GM13976 (cell line): Measurements from ENCODE around the gene BRPF3.

Experiments
- DNase-seq: peaks from one replicate; pipeline ENCODE4 v3.0.0; 2012; ENCODE audit warnings: low spot score
- CTCF ChIP-seq: IDR thresholded peaks from 2 replicates; pipeline ENCODE4 v1.5.1; 2012; ENCODE audit warnings: borderline replicate concordance, mild to moderate bottlenecking; ENCODE audit not compliant: insufficient read depth; ENCODE audit errors: extremely low read depth, missing control alignments, control extremely low read depth
- in situ Hi-C: fragments of 300-500 bp; cut with MboI; formaldehyde crosslinking; loops from one replicate; pipeline ENCODE4 v1.12.0; 2022; ENCODE audit warnings: low sequenced_read_pairs, mixed read lengths, inconsistent platforms; ENCODE audit not compliant: unreplicated experiment

The BRPF3 gene

DNA sequence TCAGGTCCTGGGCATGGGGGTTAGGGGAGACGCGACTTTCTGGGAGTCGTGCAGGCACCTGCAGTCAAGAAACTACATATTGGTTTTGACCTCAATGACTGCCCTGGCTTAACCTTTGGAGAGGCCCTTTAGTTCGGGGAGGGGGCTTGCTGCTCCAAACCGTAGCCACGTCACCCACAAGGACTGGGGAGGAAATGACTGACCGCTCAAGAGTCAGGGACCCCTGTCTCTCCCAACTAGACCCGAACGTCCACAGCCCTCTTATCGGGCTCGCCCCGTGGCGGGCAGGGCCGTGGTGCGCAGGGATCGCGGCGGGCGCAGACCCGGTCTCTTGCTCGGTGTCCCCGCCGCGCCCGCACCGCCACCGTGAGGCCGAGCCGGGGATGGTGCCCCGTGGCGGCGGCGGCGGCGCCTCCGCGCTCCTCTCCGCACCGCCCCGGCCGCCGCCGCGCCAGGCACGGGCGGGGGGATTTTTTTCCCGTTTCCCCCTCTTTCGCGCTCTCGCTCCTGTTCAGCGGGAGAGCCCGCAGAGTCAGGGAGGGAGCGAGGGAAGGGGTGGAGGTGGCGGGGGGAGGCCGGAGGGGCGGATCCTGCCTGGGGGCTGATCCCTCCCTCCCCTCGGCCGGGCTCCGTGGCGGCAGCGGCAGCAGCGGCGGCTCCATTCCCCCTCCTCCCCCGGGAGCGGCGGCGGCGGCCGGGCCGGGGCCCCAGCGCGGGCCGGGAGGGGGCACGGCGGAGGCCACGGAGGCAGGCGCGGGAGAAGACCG lies at the start of gene BRPF3:
Gene BRPF3, plus strand, starts transcription at position 632 of the 767 bp plus-strand sequence. CDS start 3,579 bp downstream, outside the sequence.
- in situ Hi-C loops = no loop called here
- peak; percentile 83 for TF ChIP-seq CTCF
- DNase-seq = peak; percentile 88

- no peak for DNase-seq
- TF ChIP-seq CTCF = no peak
- in situ Hi-C loops = no loop called here
Observed at GRCh38 chr6:36147294-36147693, 49.2 kb upstream of the BRPF3 start.

DNA sequence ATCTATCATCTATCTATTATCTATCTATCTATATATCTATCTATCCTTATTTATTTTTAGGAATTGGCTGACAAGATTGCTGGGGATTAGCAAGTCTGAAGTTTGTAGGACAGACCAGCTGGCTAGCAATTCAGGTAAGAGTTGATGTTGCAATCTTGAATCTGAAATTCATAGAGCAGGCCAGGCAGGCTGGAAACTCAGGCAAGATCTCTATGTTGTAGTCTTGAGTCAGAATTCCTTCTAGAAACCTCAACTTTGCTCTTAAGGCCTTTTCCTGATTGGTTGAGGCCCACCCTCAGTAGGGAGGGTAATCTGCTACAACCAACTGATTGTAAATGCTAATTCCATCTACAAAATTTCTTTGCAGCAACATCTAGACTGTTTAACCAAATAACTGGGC lies 47.1 kb upstream of the BRPF3 start:
- in situ Hi-C loops = no loop called here
- DNase-seq = no peak
- no peak for TF ChIP-seq CTCF

DNA sequence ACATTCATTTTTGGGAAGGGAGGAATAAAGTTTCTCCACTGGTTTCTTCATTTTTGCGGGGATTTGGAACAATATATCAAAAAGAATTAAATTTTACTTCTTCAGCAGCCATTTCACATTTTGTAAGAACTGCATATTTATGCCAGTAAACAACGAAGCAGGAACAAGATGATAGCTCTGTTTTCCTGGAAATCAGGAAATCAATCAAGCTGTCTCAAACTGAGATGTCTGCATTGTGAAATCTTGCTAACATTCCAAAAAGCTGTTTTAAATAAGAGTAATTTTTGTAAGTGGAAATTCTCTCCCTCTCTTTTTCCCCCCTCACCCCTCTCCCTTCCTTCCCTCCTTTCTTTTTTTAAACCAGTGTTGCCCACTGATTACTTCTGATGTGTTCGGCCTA lies 46.3 kb upstream of the BRPF3 start:
- in situ Hi-C loops = no loop called here
- no peak for TF ChIP-seq CTCF
- no peak for DNase-seq

DNA sequence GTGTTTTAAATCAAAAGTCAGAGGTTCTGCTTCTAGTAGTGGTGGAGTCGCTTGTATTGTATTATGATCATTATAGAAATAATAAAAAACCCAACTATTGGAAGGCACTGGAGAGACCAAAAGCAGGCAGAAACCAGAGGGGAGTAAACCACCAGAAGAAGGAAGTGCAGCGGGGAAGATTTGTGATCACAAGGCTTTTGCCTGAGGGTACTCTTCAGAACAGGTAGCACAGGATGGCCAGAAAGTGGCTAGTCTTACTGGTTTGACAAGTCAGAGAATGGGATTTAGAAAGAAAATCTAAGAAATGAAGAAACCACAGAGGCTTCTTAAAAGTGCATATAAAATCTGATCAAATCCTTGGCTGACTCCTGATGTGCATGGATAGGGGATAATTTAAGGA lies 42.3 kb upstream of the BRPF3 start:
- no peak for DNase-seq
- in situ Hi-C loops = no loop called here
- no peak for TF ChIP-seq CTCF

GRCh38 chr6:36155662-36156061 lies 40.9 kb upstream of the BRPF3 start:
- in situ Hi-C loops = no loop called here
- TF ChIP-seq CTCF = no peak
- DNase-seq = no peak
